HG02970 (cell line): ENCODE results near the gene MROH2A.

Experiments used
- ATAC-seq: cut with Tn5 transposase; IDR thresholded peaks from one replicate; pipeline ENCODE4 v1.9.1; 2021; ENCODE audit warnings: mild to moderate bottlenecking, moderate library complexity, moderate number of reproducible peaks; ENCODE audit not compliant: unreplicated experiment, low FRiP score

MROH2A gene

DNA sequence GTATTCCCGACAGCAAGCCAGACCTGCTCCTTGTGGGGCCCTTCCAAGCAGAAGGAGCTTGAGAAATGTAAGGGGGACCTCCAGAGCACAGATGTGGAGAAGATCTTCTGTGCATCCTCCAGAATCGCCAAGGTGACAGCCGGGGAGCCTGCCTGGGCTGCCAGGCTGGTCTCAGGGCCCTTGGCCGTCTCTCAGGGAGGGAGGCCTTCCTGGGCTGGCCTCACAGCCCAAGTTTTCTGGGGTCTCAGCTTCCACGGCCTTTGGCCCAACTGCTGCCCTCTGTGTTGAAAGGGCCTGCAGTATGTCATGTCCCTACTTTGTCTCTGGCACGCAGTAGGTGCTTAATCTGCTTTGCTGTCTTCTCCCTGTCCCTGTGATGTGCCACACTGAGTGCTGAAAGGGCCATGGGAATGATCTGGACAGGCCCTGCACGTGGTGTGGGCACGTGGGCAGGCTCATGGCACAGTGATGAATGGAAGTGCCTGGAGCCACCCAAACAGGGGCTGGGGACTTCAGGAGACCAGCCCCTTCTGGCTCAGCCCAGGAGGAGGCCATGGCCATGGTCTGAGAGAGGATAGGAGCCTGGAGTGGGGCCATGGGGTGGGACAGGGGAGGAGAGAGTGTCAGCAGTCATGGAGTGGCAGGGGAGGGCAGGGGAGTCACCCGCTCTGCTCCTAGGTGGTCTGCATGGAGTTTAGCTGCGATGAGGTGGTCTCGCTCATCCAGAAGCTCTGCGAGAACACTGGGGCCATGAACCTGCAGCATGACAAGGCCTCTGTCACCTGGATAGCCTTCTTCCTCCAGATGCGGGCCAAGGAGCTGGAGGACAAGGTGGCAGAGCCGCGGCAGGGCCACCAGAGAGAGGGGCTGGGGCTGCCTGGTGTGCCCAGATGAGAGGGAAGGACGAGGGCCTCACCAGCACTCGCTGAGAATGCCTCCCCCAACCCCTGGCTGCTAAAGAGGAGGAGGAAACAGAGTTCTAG, 40.8 kb downstream of the MROH2A start:
- no peak for ATAC-seq

DNA sequence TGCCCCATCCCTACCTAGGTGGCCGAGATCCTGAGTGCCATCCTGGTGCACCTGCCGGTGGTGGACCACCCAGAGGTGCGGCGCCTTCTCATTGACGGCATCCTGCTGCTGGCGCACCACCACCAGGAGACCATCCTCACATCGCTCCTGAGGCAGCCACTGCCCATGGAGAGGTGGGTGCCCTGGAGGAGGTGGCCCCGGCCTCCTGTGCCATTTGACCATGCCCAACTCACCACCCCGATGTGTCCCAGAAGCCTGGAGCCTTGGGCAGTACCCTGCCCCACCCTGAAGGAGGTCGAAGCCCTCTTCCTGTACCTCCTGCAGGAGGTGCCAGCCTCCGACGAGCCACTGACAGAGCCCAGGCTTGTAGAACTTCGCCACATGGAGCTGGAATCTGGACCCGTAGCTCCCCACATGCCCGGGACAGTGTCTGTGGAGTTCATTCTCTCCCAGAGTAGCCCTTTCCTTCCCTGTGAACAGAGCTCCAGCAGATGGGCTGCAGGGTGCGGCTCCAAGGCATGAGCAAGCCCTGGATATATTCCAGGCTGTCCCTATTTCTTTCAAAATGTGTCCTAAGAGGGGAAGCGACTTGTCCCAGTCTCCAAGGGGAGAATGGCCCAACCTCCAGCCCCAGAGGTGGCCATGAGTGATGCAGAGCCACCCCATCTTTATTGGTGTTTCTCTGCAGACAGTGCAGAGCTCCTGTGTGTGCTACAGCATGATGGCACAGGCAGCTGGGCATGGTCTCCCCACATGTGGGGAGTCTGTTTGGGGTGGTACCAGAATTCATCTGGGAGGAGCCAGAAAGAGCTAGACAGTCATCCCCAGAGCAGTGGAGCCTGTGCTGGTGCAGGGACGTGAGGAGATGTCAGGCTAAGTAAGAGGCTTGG, 42.0 kb downstream of the MROH2A start:
- ATAC-seq: no peak

DNA sequence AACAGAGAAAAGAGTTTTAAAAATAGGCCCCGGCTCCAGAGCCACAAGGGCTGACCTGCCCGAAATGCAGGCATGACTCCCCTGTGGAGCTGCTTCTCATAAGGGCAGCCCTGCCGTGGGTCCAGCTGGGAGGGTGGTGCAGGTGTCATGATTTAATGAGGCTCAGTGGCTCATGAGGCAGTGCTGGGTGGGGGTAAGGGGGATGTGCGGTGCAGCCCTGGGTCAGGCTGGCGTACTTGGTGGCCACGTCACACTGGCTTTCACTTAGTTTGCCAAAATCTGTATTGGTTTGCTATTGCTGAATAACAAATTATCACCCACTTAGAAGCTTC, 42.6 kb downstream of the MROH2A start:
- no peak for ATAC-seq

DNA sequence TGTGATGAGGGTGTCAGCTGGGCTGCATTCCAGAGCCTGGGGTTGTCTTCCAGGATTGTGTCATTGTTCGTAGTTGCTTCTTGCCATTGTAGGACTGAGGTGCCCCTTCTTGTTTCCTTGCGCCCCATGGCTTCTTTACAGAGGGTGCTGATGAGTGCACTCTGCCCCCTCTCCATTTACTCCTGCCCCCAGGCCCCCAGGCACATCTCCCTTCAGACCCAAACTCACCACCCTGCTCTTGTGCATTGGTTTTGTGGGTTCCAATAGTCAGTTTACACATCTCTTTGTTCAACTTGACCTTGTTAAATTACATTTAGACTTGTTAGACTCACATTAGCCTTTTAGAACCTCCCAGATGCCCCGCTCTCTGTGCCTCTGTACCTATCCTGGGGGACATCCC, 43.1 kb downstream of the MROH2A start:
- no peak for ATAC-seq

DNA sequence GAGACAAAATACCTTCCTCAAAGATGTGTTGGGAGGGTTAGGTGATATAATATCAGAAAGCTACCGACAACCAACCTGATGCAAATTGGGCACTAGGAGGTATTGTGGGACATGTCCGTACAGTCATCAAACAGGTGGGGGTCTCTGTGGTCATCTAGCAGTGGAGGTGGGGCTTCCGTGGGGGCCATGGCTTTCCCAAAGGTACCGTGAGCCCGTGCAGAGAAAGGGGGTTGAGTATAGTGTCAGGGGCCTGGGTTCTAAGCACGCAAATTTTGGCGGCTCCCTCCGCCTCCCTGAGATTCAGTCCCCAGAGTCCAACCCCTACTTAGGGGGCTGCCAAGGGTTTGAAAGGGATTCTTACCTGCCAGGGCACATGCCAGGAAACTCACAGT, 43.6 kb downstream of the MROH2A start:
- no peak for ATAC-seq

DNA sequence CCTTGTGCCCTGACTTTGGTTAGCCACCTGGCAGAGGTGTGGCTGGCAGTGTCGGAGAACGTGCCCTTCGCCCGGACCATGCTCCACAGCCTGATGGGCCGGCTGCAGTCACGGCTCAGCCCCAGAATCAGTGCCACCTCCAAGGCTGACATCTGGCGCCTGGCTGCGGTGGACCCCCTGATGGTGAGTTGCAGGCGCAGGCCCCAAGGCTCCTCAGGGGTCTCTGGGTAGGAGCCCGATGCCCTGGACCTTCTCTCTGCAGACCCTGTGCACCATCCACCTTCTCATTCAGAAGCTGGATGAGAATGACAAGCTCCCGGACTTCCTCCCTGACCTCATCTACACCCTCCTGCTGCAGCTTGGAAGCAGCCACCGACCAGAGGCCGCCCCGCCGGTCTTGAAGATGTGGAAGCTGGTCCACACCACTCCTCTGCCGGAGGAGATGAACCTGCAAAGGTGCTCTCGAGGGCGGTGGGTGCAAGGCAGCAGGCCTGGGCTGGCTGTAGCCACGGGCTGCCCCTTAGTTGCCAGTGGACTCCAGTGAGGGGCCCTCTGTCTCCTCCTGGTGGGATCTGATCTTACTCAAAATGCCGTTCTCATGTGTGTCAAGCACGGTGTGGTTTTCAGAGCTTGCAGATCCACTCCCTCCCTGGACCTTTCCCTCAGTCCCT, 44.1 kb downstream of the MROH2A start:
- no peak for ATAC-seq

DNA sequence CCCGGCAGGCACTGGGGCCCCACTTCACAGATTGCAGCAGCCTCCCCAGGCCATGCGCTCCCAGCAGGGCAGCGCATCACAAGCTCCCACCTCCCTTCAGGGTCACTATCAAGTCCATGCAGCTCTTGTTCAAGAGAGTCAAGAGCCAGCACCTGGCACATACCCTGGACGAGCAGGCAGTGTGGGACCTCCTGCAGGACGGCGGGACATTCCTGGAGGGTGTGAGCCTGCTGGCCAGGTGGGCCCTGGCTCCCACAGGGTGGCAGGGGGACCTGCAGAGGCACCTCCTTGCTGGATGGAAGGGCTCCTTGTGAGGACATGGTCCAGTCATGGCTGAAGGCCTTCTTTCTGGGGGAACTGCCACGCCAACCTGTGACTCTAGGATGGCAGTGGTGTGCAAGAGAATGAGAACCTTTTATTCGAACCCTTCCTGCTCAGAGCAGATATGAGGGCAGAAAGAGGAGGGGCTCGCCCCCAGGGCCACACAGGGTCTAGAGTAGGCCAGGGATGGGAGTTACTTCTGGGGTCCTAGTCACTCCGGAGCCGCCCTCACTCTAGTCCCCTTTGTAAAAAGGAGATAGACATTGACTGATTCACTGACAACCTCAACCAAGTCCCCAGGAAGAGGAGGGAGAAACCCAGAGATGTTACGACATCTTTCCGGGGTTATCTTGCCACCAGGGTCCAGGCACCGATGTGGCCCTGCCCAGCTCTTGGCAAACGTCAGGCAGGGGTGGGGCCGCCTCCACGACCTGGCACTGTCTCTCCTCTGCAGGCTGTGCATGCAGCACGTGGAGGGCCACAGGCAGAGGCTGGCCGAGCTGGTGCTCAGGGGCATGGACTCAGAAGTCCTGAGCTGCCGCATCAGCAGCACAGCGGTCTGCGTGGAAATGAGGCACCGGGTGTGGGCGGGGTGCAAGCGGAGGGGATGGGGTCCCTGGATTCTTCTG, 44.9 kb downstream of the MROH2A start:
- no peak for ATAC-seq

DNA sequence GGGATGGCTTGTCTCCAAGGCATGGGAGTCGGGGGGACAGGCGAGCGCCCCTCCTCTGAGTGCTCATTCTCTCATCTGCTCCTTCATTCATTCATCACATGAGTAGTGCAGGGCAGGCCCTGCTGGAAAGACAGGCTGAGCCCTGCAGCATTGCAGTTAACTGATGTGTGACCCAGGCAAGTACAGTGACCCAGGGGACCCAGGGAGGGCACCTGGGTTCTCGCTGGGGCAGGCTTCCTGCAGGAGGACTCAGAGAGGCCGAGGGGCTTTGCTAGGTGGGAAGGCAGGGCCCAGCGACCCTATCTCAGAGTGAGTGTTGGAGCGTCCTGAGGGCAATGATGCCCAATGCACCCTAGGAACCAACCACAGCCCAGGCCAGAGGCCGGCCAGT, 45.6 kb downstream of the MROH2A start:
- no peak for ATAC-seq

DNA sequence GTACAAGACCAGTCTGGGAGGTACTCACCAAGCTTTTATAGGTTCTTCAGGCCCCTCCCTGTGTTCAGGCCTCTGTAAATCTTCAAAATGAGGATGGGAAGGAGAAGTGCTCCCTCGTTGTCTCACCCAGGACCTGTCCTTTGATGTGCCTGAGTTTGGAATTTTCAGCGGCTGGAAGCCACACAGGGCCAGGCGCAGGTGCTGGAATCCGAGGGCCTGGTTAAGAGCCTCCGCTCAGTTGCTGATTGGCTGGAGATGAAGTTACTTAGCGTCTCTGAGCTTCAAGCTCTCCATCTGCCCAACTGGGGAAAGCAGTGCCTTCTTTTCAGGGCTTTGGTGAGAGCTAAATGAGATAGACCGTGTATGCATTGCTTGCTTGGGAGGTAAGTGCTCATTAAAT, 46.2 kb downstream of the MROH2A start:
- ATAC-seq: no peak

DNA sequence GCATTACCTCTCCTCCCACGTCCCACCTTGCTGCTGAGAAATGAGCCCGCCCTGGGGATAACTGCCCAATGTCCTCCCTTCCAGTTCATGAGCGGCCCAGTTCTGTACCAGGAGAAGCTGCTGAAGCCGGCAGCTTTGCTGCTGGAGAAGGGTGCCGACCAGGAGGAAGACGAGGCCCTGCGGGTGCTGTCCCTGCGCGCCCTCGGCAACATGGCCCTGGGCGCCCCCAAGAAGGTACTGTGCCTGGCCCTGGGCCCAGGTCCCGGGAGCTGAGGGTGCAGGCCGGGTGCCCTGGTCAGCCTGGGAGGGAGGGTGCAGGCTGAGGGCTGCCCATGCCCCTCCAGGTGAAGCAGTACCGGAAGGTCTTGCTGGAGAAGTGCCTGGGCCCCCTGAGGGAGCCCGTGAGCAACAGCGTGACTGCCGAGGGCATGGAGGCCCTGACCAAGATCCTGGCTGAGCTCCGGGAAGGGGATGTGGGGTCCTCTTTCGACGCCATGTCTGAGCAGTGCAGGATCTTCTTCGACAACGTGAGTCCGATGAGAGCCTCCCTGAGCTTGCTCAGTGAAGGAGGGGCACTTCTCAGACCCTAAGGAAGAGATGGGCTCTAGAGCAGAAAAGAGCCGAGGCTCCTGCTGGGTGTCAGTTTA, 50.5 kb downstream of the MROH2A start:
- ATAC-seq: no peak

DNA sequence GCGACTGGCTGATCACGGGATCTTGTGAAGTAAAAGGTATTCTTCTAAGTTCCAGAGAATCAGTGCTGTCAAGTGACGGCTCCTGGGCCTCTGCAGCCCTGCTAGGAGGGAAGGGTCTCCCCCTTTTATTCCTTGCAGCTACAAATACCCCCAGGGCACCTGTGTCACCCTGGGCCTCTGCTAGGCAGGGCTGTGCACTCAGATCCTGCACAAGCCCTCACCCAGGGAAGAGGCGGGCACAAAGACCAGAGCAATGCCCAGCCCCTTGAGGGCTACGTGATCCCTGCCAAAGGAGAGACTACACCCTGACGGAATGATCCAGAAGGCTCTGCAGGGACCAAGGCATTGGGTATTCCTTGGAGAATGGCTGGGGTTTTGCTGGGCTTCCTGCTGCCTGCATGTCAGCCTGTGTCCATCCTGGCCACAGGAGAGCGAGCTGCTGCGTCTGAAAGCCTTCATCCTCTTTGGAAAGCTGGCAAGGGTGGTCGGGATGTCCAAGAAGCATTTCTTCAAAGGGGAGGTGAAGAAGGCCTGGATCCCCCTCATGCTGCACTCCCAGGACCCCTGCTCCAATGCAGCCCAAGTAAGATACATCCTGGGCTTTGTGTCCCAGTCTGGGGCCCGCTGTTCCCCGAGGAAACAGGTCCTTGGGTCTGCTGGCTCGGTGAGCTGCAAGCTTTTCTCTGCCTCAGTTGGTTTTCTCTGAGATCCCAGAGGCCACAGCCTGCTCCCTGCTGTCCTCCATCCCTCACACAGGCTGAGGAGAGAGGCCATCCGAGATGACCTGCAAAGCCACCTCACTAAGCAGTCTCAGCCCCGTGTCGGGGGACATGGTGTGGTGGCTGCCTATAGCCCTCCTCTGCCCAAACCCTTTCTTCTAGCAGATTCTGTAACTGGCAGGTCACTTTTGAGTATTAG, 51.3 kb downstream of the MROH2A start:
- ATAC-seq: no peak

DNA sequence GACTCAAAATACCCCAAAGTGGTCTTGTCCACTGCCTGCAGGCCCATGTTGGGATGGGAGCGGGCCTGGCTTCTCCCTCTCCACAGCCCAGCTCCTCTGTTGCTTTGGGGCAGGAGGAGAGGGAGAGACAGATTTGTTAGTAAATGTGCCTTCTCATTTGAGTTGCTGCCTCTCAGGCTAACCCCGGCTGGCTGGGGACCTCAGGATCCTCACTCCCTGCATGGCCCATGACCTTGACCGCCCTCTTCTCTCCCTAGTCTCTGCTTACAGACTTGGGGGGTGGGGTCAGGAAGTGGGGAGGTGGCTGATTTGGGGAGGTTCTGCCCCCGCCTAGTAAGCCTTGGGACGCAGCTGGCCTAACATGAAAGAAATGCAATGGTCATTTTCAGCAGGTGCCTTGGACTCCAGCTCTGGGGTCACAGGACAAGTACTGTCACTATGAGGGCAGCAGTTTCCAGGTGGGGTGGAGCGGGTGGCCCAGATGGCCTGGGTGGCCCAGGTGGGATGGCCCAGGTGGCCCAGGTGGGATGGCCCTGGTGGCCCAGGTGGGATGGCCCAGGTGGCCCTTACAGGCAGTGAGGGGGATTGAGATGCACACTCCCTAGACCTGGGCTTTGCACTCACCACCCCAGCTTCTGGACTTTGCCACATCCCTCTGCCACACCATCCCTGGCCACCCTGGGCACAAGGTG, 52.1 kb downstream of the MROH2A start:
- no peak for ATAC-seq

DNA sequence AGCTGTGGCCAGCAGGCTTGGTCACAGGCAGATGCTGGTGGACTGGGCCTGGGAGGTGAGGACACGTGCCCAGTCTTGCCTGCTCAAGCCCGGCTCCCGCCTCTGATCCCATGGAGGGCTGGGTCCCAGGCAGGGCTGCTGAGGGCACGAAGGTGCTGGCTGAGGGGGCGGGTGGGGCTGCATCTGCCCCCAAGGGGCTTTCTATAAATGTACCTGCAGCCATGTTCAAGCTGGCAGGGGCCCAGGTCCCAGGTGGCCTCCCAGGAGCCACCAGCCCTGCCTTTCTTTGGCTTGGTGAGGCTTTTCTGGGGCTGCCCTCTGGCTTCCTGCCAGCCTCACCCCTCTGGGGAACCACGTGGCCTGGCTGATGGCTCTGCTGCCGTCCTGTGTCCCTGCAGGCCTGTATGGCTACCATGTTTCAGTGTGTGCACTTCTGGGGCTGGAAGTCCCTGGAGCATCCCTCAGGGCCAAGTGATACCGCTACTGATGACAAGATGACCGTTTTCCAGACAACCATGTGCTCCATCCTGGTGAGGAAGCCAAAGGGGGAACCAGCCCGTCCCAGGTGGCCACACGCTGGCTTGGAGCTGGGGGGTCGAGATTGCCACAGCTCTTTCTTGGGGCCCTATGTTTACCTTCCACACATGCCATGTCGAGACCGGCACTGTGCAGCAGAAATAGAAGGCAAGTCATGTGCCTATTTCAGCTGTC, 53.0 kb downstream of the MROH2A start:
- ATAC-seq: no peak

DNA sequence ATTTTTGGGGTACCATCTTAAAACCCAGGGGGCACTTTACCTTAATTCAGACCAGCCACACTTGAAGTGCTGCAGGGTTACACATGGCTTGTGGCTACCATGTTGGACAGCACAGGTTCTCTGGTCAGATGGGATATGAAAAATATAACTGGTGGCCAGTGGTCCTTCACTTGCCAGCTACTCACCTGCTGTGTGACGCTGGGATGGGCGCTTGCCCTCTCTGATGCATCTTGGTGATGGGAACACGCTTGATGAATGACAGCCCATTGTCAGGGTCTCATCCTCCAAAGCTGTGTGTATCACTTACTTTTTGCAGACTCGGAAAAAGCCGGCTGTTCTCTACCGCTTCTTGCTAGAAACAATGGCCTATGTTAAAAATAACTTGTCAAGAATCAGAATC, 53.7 kb downstream of the MROH2A start:
- ATAC-seq: no peak

DNA sequence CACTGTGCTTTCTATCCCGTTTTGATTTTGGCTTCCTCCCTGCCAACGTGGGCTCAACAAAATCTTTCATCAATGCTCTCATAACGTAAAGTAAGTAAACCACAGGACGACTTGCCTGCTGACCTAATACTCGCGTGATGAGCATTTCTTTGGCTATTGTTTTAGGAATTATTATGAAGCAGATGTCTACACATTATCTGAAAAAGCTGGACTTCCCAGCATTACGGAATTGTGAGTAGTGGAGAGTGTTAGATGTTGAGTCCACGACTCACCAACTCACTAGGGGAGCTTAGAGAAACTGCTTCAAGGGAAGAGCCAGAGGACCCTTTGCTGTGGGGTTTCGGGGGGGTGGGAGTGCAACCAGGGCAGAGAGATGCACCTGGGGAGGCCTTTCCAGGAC, 54.3 kb downstream of the MROH2A start:
- no peak for ATAC-seq

DNA sequence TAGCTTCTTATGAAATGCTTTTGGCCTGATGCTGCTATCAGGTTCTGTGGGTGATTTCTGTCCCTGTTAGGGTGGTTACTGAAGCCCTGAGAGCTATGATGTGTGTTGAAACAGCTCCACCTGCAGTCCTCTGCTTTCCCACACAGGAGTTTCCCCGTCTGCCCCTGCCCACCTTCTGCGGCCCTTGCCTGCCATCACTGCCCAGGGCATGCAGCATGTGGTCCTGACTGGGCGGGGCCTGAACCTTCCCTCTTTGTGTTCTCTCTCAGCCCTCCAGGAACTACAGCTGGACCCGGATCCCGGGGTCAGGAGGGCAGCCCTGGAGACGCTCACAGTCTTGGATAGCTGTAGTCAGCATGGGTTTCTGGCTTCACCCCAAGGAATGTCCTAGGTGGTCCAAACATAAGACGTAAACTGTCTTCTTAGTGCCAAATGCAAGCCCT, 54.8 kb downstream of the MROH2A start:
- no peak for ATAC-seq

DNA sequence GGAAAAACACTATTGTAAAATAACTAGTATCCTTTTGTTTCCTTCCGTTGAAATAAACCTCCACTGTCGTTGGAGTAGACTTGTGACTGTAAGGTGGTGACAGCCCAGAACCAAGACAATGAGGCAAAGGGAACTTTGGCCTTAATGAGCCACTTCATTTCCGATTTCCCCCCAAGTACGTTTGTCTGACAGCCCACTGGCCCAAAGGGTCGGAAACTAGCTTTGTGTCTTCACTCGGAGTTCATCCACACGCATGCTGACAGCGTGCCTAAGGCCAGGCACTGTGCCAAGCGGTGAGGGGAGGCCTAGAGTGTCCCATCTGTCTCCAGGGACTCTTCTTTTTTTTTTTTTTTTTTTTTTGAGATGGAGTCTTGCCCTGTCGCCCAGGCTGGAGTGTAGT, 55.2 kb downstream of the MROH2A start:
- ATAC-seq: no peak
